ENCODE data around the gene MRPS11. TPM values are rescaled to one million over a fixed set of nuclear protein-coding genes. Genes with fewer than 3 reads are reported as not detected.
"Not testable (repeated sequence)": the region's sequence is repeated elsewhere in the genome, so short reads cannot be mapped to it uniquely, and the experiment has no call there.

The MRPS11 gene
- total and polyA plus RNA-seq, 9 donors = 8.3 to 32.4 (median 21.7) TPM

DNA sequence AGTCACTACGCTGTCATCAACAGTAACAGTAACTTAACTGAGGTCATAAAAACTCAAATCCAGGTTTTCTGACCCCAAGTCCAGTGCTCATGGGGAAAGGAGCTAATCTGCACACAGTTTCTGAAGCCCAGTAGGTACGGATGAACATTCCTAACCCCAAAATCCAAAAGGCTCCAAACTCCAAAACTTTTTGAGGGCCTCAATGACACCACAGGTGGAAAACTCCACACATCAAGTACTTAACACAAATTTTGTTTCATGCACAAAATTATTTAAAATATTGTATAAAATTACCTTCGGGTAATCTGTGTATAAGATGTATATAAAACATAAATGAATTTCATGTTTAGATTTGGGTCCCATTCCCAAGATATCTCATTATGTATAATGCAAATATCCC is 10.8 kb upstream of the MRPS11 start:
- no peak for DNase-seq
- no peak overlapping the region for H3K27ac ChIP-seq
- H3K27me3 ChIP-seq = no peaks in the 10 kb centered on the region
- WGBS, 3 donors = 95 to 98% (median 95%) methylated on average over 3 of the region's 3 CpGs
- intact Hi-C loops (cut with DNase I) = no loop called here
- no peaks in the 10 kb centered on the region for H3K36me3 ChIP-seq
- peaks cover 3% of the 10 kb centered on the region for H3K4me1 ChIP-seq (ENCODE audit: insufficient read depth)
- H3K9me3 ChIP-seq = no peaks in the 10 kb centered on the region
- TF ChIP-seq, protein P1, sequence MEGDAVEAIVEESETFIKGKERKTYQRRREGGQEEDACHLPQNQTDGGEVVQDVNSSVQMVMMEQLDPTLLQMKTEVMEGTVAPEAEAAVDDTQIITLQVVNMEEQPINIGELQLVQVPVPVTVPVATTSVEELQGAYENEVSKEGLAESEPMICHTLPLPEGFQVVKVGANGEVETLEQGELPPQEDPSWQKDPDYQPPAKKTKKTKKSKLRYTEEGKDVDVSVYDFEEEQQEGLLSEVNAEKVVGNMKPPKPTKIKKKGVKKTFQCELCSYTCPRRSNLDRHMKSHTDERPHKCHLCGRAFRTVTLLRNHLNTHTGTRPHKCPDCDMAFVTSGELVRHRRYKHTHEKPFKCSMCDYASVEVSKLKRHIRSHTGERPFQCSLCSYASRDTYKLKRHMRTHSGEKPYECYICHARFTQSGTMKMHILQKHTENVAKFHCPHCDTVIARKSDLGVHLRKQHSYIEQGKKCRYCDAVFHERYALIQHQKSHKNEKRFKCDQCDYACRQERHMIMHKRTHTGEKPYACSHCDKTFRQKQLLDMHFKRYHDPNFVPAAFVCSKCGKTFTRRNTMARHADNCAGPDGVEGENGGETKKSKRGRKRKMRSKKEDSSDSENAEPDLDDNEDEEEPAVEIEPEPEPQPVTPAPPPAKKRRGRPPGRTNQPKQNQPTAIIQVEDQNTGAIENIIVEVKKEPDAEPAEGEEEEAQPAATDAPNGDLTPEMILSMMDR (IDR thresholded peaks at IDR 0.05) = no peak
- no peak overlapping the region for H3K4me3 ChIP-seq

DNA sequence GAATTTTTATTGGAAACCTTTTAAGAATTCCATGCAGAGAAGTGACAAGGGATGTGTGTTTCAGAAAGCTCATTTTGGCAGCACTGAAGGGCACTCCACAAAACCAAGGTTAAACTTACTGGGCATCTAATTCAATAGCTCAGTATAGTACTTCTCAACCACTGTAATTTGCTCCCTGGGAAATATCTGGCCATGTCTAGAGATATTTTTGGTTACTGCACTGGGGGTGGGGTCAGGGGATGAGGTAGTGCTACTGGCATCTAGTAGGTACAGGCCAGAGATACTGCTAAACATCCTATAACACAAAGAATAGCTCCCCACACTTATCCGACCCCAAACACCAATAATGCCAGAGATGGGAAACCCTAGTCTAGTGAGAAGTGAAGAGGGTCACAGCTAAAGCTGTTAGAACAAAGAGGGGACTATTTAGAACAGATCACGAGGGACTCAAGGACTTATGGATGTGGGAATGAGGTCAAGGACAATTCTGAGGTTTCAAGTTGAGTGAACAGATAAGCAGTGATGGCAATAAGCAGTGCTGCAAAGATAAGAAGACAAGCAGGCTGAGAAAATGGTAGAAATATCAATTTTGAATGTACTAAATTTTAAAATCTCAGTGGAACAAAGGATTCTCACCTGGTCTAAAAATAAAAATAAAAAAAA is 3.5 kb upstream of the MRPS11 start:
- Histone ChIP-seq H3K27me3 (no peaks in the 10 kb centered on the region), H3K27ac (no peak overlapping the region), H3K4me3 (no peak overlapping the region), H3K4me1 (ENCODE audit: insufficient read depth) (peaks cover 11% of the 10 kb centered on the region), H3K9me3 (no peaks in the 10 kb centered on the region), H3K36me3 (no peaks in the 10 kb centered on the region)
- TF ChIP-seq, protein P1 (IDR thresholded peaks at IDR 0.05) = no peak
- TF ChIP-seq POLR2A (IDR thresholded peaks at IDR 0.05) = no peak
- no peak for TF ChIP-seq EP300 (IDR thresholded peaks at IDR 0.05)
- intact Hi-C loops (cut with DNase I) = no loop called here
- WGBS, 3 donors = 41 to 66% (median 51%) methylated on average over 2 of the region's 2 CpGs
- DNase-seq = no peak

DNA sequence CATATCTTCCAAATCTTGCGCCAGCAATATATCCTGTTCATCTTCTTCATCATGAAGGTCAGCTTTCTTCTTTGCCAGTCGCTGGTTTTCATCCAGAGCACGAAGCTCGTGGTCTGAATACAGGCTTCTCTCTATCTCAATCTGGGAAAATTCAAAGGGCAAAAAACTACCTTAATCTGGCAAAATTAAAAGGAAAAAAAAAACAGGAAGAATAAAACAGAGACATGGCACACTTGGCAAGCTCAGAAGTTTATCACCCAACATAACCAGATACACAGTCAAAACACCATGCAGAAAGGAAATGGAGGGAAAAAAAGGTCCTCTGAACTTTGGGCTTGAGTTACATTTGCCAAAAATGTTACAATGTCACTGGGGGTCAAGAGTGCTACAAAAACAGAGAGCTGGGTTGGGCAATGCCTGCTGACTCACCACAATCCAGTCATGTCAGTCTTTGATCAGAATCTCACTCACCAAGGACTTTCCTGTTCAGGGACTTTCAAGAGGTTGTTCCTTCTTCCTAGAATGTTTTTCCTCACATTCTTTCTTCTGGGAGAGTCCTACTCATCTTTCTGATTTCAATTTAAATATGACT is 1.8 kb upstream of the MRPS11 start:
- TF ChIP-seq POLR2A (IDR thresholded peaks at IDR 0.05) (no peak), EP300 (IDR thresholded peaks at IDR 0.05) (no peak)
- TF ChIP-seq, protein P1 (IDR thresholded peaks at IDR 0.05) = no peak
- intact Hi-C loops (cut with DNase I) = no loop called here
- Histone ChIP-seq H3K4me3 (no peak overlapping the region), H3K4me1 (ENCODE audit: insufficient read depth) (peaks cover 11% of the 10 kb centered on the region), H3K9me3 (no peaks in the 10 kb centered on the region), H3K36me3 (no peaks in the 10 kb centered on the region), H3K27me3 (no peaks in the 10 kb centered on the region), H3K27ac (no peak overlapping the region)
- 91 to 95% (median 93%) methylated on average over 4 of the region's 4 CpGs for WGBS, 3 donors
- DNase-seq = no peak

DNA sequence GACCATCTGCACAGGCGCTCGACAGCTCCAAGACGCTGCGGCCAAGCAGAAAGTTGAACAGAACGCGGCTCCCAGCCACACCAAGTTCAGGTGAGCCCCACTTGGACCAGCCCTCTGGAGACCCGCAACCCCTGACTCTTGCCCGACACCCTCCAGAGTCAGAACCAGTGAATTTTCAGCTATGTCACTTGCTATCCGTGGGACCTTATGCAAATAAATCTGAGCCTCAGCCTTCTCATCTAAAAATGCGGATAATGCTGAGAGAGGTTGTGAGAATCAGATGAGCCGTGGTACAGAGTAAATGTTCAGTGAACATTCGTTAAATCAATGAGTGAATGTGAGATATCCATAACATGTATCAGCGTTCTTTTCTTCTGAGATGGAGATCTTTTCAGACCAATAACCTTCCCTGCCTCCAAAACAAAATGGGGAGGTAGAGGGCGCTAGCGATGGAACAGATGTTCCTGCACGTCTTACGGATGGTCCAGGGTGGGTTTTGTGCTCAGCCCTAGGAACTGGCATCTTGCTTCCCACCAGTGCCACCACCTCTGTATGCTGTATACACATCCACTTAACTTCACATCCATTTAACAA is 524 bp downstream of the MRPS11 start:
- 0 to 5% (median 1%) methylated on average over 17 of the region's 17 CpGs for WGBS, 3 donors
- Histone ChIP-seq H3K27ac (peak overlapping the region in 1 of 2 donors; percentile 64), H3K36me3 (no peaks in the 10 kb centered on the region), H3K9me3 (no peaks in the 10 kb centered on the region), H3K4me1 (ENCODE audit: insufficient read depth) (peaks cover 11% of the 10 kb centered on the region), H3K4me3 (peak overlapping the region; percentile 95), H3K27me3 (no peaks in the 10 kb centered on the region)
- intact Hi-C loops (cut with DNase I) = no loop called here
- TF ChIP-seq, protein P1 (IDR thresholded peaks at IDR 0.05) = no peak
- no peak for TF ChIP-seq EP300 (IDR thresholded peaks at IDR 0.05)
- no peak for TF ChIP-seq POLR2A (IDR thresholded peaks at IDR 0.05)
- DNase-seq = no peak

DNA sequence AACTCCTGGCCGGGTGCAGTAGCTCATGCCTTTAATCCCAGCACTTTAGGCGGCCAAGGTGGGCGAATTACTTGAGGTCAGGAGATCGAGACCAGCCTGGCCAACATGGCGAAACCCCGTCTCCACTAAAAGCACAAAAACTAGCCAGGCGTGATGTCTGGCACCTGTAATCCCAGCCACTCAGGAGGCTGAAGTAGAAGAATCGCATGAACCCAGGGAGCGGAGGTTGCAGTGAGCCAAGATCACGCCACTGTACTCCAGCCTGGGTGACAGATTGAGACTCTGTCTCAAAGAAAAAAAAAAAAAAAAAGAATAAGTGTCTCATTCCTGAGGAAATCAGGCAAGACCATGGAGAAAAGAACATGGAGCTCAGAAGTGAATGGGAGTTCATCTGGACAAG is 1.2 kb downstream of the MRPS11 start:
- intact Hi-C loops (cut with DNase I); H3K4me3 ChIP-seq: not testable (repeated sequence)
- WGBS, 3 donors = 94 to 98% (median 95%) methylated on average over 10 of the region's 10 CpGs

More for the DNA sequence above, 1.2 kb downstream of the MRPS11 start:
- H3K27me3 ChIP-seq, H3K27ac ChIP-seq, H3K9me3 ChIP-seq, DNase-seq, H3K36me3 ChIP-seq: not testable (repeated sequence)
- H3K4me1 ChIP-seq (ENCODE audit: insufficient read depth) = peaks cover 11% of the 10 kb centered on the region

Data from ovary (tissue), 9 donors.